ENCODE results near the gene C9orf153.
"Not testable (repeated sequence)": the region's sequence is repeated elsewhere in the genome, so short reads cannot be mapped to it uniquely, and the experiment has no call there.

The C9orf153 gene

DNA sequence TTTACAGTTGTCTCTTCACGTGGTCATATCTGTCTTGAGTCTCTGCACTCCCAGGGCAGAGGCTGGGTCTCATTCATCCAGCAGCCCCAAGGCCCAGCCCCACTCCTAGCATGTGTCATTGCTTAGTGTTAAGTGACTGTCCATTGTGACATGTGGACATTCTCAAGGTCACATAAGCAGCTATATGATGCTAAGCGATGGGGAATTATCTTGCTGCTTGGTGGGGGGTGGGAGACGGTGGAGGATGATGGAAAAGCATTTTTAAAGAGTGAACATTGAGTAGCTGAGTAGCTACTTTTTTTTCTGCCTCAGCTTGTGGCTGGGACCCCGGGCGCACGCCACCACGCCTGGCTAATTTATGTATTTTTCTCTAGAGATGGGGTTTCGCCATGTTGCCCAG, at the start of gene C9orf153:
Gene C9orf153, minus strand, starts transcription at position 101 of the 400 bp plus-strand sequence. CDS start 30,054 bp downstream, outside the sequence.
- DNase-seq: no peak

DNA sequence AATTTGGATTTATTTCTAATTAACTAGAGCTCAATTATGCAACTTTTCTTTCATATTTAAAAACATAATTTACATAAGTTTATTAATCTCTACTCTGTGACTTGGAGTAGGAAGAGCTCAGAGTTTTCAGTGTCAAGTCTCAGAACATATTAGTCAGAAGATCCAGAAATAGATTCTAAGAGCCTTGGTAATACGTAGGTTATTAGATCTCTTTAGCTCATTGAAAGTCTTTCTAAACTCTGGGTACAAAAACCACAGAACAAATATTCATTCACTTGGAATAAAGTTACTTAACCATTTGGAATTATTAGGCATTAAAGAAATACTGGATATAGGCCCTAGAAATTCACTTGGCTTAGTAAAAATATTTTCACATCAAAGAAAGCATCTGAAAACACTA, 49.2 kb upstream of the C9orf153 start:
- no peak for DNase-seq

DNA sequence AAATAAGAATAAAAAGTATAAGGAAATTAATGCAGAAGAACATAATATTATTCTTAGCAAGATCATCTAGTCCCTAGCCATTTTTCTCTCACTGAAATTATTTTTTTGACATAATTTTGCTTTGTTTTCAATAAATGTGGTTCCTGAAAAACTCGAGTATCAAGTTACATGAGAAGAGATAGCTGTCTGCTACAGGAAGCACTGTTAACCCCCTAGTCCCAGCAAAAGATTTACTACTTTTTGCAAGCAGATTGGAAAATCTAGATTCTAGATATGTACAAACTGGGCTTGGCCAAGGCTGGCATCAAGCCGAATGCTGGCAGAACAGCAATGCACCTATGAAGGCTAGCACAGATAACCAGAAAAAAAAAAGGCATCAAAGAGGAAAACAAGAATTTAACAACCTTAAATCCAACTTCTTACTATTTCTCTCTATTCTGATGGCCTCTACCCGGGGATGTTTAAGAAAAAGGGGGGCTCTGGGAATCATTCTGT, 44.8 kb upstream of the C9orf153 start:
- no peak for DNase-seq

DNA sequence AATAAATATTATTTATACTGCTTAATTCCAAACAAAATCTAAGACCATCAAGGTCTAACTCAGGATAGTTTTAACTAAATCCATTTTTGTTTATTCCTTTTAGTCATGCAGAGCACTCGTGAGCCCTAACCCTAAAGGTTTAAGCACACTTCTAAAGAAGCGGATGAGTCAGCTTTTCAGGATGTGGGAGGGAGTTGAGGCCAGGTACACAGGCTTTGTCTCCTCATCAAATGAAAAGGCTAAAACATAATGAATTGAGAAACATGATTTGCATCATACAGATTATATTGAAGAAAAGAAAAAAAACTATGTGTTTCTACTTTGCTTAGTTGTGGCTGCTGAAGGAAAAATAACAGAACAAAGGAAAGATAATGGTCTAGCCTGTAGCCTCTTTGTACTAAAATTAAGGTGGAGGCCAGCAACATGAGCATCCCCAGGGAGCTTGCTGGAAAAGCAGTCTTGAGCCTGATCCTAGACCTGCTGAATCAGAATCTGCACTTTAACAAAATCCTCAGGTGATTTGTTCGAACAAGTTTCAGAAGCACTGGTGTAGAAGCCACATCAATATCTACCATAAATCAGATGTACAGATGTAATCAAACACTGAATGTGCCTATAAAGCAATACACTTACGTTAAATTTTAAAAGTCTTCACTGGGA, 44.0 kb upstream of the C9orf153 start:
- DNase-seq: no peak

DNA sequence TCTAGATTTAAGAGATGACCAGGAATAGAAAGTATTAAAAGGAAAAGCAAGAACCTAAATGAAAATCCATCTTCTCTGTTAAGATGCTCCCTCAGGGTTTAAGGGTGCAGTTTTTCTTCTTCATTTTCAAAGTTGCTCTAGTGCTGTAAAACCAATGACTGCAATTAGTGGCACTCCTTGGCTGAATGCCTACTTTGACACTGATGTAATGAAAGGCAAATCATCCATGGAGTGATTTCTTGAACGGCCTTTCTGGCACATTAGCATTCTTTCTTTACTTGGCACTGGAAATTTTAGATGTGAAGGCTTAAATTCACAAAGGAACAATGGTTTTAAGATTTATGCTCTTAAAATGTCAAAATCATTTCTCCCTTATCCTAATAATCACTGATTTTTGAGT, 42.2 kb upstream of the C9orf153 start:
- no peak for DNase-seq

DNA sequence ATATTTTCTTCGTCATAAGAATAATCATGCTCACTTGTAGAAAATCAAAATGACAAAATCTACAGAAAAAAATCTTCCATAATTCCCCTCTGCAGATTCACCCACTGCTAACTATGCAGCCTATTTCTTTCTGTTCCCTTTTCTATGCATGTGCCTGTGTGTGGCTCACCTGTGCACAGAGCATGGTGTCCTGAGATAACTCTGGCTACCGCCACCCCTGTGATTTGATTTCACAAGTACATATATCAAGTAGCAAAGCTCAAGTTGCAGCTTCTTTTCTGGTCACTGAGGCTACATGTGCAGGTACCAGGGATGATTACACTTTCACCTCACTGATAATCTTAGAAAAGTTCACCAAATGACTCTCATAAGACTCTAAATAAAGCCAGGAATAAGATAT, 41.2 kb upstream of the C9orf153 start:
- no peak for DNase-seq

DNA sequence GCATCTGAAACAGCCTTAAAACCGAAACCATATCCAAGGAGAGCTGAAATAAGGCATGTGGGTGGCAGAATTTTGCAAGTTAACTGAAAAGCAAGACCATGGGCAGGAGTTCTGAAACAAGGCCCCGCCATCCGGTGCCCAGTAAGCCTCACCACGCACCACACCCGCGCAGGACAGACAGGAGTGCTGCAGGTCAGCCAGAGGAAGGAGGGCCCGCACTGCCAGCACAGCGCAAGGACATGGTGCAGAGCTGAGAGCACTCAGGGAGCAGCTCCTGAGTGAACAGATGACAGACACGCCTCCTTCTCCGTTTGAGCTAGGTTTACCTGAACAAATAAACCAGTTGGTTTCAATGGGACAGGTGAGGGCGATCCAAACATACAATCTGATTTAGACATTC, 39.4 kb upstream of the C9orf153 start:
- no peak for DNase-seq

DNA sequence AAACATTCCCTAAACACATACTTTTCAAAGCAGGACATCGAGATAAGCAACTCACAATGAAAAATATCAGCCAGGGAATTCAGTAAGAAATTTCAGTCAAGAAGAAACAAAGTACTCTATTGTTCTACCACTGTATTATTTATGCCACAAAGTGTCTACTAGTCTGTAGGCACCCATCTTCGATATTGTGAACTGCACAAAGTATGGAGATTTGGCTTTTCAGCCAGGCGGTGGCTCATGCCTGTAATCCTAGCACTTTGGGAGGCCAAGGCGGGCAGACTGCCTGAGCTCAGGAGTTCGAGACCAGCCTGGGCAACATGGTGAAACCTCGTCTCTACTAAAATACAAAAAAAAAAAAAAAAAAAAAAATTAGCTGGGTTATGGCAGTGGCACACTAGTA, 30.9 kb upstream of the C9orf153 start:
- DNase-seq: not testable (repeated sequence)

DNA sequence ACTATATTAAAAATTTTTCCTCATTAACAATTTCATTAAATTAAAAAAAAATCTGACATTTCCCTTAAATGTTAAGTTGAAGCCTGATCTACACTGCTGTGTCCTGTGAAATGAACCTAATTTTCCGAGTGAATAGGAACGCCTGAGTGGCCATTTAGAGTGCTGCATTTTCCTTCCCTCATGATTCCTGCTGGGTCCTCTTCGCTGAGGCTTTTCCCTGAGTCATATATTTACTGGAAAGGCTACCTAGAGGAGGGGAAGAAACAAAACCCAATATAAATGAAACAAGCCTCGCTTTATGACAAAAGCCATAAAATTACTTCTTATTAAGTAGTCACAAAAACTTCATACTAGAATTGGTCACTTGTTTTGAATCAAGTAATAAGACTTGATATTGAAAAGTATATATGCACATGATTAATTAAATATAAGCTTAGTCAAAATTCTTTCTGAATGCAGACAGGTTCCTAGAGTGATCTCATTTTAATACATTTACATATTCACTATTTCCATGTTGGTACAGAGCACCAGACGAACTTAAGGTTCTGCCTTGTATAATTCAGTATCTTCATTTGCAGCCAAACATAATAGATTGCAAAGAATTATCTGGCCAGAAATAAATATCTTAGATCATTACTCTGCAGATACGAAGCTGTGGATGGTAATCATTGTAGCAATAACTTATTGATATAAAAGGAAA, 29.2 kb upstream of the C9orf153 start:
- DNase-seq: no peak

DNA sequence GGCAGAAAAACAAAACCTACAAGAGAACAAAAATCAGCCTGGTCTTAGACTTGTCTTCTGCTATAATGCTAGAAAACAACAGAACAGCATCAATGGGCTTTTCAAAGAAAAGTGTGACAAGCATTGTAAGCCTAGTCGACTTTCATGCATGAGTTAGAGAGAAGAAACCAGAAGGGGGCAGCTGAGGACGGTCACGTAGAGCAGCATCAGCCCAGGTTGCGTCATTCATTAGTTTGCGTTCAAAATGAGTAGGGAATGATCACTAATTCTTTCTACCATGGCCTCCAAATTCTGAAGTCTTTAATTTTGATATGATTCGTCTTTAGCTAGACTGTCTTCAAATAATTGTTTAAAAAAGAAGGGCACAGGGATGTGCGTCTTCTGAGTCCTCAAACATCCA, 27.6 kb upstream of the C9orf153 start:
- DNase-seq: no peak

DNA sequence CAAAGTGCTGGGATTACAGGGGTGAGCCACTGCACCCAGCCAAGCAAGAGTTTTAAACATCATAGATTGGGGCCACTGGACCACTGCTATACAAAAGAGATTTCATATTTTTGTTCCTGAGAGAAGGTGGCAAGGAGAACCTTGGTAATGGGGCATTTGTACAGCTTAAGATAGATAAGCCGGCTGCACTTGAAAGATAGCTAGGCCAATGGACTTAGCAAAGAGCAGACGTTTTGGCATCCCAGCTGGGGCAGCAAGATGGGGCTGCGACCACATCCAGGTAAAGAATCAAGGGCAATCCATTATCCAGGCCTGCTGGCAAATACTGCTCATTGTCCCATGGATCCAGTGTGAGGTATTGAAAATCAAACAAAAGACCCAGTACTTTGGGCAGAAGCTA, 26.8 kb upstream of the C9orf153 start:
- DNase-seq: no peak

DNA sequence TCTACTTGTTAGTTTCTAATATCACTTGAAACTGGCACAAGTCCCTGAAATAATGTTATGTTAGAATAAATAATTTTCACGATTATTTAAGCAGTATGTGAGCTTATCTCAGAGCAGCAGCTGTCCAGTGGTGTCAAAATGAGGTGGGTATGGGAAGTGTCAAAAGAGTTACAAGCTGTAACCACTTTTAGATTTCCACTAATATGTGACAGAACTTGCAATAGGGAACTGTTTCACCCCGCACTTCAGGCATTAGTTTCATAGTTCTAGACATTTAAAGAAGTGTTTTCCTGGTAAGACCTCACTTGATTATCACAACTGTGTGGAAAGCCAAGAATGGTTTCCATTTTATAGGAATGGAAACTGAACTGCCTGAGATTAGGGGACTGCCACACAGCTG, 25.8 kb upstream of the C9orf153 start:
- DNase-seq: no peak

DNA sequence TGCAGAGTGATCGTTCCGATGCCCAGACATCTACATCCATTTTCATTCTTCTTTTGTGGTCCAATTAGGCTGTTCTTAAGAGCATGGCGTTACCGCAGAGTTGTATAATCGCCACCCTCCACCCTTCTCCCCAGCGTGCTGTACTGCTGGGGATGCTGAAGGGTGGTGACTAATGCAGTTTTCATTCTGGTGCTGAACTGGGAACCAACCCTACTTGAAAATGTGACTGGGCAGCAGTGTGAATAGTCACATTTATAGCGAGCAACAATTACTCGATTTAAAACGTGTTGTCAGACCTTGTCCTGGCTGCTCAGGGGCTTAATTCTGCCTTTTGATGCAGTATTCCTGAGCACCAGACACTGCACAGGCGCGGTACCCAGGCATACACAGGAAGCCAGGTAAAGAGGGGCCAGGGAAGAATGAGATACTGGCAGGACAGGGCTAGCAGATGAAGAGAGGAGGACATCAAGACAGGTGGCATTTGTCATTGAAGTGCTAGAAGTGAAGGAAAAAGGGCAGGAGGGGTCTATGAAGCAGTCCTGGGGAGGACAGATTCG, 23.6 kb upstream of the C9orf153 start:
- no peak for DNase-seq

DNA sequence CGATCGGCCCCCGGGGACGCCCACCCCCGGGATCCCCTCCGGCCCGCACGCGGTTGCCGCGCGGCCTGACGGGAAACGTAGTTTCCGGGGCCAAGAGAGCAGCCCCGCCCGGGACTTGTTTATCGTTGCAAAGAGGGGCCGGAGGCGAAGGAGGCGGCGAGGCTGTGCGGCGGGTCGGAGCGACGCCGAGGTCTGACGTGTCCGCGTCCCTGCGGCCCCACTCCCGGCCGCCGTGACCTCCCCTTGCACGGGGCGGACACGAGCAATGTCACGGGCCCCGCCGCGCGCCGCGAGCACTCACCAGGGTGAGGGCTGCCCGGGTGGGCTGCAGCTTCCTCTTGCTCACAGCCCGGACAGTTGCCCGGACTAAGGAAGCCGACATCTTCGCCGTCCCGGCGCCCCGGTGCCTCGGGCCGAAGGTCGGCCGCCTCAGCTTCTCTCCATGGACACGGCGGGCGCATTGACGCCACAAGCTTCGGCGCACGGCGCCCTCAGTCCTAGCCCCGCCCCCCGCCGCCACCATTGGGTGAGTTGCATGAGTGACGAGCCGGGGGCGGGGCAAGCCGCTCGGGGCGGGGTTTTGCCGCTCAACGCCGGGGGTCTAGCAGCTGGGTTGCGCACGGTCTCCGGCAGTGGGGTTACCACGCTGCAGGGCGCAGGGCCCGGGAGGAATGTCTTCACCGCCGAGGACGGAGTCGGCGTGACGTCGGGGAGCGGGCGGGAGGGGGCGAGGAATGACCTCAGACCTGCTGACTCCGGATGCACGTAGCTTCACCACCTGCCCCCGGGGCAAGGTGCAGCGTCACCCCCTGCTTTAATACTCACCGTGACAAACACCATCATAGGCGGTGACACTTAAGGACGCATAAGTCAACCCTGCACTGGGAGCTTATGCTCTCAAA, 22.9 kb upstream of the C9orf153 start, which contains the start of gene ISCA1:
Gene ISCA1, minus strand, starts transcription at position 462 of the 902 bp plus-strand sequence. Its CDS starts 80 bp downstream, at position 382.
- DNase-seq: peak; percentile 100

DNA sequence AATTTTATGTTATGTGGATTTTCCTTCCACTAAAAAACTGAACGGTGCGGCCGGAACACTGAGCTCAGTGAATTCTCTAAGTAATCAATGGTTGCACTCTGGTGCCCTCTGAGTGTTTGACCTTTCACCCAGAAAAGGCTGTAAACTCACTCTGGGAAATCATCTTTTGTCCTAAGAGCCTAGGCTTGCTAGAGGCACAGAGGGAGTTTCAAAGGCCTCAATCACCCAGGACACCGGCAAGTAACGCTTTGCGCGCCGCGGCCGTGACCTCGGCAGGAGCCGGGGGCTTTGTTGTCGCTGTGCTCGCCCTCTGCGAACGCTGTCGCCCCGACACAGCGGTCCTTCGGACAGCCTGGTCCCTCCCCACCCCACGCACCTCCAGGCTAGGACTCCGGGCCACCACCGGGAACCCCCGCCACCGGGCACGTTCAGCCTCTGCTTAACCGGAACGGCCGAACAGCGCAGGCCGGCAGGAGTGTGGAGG, 22.2 kb upstream of the C9orf153 start:
- DNase-seq: no peak

DNA sequence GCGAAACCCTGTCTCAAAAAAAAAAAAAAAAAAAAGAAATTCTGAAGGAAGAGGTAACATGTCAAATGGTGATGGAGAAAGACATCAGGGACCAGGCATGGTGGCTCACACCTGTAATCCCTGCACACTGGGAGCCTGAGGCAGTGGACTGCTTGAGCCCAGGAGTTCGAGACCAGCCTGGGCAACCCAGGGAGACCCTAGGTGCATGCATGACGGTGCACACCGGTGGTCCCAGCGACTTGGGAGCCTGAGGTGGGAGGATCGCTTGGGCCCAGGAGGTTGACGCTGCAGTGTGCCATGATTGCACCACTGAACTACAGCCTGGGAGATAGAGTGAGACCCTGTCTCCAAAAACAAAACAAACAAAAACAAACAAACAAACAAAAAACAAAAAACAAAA, 21.1 kb upstream of the C9orf153 start:
- DNase-seq: no peak

DNA sequence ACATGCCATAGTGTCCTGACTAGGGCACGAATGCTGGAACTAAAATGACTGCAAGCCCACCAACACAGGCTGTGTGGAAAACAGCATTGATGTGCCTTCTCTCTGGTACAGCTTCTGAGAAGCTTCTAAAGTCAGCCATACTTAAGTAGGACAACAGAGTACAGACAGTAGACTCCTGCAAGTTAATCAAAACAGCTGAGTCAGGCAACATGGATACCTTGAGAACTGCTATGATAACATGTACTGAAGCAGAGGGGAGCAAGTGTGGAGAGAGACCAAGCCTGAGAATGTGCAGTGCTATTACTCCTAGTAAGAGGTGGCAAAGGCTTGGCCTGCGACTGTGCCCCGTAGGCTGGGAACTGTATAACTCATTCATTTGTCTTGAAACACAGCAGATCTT, 20.4 kb upstream of the C9orf153 start:
- no peak for DNase-seq

DNA sequence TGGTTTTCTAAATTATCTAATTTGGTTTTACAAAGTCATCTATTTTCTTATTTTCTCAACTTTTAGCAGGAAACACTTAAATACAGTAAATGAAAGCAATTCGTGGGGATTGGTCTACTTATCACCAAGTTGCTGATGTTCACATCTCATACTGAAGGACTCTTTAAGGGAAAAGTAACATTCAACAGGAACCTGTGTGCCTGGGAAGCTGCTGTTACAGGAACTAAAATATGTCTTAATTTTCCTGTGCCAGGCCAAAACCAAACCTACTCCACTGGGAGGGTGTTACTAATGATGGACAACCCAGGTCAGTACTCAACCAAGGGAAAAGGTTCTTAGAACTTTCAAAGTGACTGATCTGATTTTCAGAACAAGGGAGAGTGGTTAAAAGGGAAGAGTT, 17.6 kb upstream of the C9orf153 start:
- no peak for DNase-seq

DNA sequence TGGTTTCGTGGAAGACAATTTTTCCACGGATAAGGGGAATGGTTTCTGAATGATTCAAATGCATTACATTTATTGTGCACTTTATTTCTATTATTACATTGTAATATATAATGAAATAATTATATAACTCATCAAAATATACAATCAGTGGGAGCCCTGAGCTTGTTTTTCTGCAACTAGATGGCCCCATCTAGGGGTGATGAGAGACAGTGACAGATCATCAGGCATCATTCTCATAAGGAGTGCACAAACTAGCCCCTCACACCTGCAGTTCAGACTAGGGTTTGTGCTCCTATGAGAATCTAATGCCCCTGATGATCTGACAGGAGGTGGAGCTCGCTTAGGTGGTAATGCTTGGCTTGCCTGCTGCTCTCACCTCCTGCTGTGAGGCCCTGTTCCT, 16.5 kb upstream of the C9orf153 start:
- DNase-seq: no peak

DNA sequence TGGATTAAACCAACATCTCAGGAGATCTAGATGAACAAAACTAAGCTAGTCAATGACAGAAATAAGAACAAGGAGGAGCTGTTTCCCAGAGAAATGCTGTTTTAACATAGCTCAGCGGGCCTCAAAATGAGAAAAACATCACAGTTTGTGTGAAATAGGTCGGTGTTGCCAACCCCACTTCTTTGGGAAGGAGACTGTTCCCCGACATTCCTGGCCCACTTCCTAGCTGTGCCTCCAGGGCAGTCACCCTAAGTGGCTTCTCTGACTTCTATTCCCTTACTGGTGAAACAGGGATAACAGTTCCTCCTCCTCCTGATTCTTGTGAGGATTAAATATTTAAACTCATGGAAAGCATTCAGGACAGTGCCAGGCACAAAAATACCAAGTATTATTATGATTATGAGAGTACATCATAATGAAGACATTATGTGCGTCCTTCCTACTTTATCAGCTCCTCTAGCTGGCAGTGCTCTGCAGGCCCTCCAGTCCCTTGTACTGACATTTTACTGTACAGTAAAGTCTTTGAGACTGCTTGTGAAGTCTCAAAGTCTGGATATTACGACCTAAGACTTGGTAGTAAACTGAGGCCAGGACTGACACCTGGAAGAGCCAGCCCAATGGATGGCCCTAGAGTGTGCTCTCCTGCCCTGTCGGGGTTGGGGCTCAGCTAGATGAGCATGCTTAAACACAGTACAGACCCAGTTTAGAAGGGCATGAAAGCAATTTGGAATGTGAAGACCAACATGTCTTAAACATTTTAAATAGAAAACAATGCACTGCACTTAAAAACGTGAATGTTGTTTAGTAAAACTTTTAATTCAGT, 15.6 kb upstream of the C9orf153 start:
- DNase-seq: no peak

DNA sequence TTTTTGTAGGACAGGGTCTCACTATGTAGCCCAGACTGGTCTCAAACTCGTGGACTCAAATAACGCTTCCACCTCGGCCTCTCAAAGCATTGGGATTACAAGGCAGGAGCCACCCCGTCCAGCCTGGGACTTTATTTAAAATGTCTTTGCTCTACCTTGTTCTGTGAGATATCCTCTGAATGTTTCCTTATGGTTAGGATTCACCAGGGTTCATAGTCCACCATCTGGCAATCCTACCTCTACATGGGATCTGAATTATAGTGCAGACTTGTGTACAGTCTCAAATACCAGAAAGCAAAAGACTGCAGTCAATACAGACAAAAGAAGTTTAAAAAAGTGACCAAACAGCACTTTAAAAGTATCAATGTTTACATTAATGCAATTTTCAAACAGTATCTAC, 12.8 kb upstream of the C9orf153 start:
- no peak for DNase-seq

DNA sequence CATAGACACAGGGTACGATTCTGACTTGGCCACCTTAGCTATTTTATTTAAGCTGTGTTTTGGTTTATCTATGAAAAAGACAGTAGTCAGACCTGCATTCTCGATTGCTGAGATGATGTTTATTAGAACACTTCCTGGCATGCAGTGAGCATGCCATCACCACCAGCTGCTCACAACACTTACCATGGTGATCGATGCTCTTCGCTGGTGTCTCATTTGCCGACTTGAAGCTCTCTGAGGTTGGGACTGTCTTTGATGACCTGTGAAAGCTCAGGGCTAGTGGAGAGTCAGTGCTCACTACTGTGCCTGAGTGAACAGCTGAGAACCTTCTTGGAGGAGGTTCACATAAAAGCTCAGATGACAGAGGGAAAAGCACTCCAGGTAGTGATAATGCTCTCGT, 4.4 kb upstream of the C9orf153 start:
- DNase-seq: no peak
